GM21529 (cell line): ENCODE data around the gene FBXW7.

Source experiments
- ATAC-seq: cut with Tn5 transposase; IDR thresholded peaks from one replicate; pipeline ENCODE4 v1.9.1; 2021; ENCODE audit not compliant: unreplicated experiment

FBXW7 gene

DNA sequence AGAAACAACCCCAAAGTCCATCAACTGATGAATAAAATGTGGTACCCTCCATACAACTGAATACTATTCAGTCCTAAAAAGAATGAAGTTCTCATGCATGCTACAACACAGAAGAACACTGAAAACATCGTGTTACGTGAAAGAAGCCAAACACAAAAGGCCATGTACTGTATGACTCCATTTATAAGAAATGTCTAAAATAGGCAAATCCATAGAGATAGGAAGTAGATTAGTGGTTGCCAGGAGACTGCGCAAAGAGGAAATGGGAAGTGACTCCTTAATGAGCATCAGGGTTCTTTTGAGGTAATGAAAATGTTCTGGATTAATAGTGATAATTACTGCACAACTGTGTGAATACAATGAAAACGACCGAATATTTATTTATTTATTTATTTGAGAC lies 23.4 kb downstream of the FBXW7 start:
- no peak for ATAC-seq

GRCh38 chr4:152510349-152511147 lies 25.3 kb downstream of the FBXW7 start:
- ATAC-seq, result peak; percentile 67

DNA sequence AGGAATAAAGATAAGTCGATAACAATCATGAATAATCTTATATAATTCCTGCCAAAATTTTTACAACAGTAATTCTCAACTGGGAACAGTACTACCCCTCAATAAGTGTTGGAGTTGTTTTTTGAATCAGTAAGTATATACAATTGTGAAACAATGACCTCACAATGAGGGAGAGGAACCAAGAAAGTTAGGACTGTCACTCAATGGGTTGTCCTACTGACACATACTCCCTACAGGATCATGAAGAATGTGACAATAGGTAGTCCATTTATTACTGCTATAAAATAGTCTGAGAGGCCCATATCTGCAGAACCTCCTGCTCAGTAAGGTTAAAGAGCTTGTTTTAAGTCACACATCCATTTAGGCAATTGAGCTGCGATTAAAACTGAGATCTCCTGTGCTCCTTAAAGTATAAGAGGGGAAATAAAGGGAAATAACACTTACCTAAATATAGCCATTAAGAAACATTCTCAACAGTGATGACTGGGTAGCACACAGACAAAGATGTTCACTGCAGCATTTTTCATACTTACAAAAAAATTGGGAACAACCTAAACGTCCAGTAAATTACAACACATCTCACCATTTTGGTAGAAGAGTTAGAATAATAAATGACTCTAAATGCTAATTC lies 26.2 kb downstream of the FBXW7 start:
- peak; percentile 42 for ATAC-seq

- ATAC-seq, result no peak
Observed at GRCh38 chr4:152508818-152509217, 27.1 kb downstream of the FBXW7 start.

GRCh38 chr4:152508386-152508785 lies 27.5 kb downstream of the FBXW7 start:
- no peak for ATAC-seq

GRCh38 chr4:152503653-152504290 lies 32.1 kb downstream of the FBXW7 start:
- no peak for ATAC-seq

DNA sequence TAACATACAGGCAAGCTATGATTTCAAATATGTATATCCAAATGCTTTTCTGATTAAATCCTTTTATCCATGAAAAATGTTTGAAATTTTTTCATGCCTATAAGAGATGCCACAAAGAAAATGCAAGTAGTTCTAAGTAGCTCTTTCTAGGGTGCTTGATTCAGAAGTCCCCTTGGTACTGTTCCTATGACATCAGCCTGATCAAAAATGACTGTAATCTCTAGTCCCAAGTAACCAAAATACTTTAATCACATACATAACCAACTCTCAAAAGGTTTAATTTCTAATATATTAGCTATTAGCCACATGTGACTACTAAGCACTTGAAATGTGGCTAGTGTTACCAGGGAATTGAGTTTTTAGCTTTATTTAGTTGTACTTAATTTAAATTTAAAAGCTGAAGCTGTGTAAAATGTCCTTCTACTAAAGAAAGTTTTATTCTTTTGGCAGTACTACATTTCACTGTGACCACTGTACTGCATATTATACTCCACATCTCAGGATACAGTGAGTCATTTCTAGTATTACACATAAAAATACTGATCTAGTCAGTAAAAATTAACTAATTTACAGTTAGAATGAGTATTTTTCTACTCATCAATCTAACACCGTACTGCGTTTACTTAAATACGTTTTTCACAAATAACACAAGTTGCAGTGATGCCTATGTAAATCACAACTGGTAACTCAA lies 33.9 kb downstream of the FBXW7 start:
- ATAC-seq, result peak; percentile 35

DNA sequence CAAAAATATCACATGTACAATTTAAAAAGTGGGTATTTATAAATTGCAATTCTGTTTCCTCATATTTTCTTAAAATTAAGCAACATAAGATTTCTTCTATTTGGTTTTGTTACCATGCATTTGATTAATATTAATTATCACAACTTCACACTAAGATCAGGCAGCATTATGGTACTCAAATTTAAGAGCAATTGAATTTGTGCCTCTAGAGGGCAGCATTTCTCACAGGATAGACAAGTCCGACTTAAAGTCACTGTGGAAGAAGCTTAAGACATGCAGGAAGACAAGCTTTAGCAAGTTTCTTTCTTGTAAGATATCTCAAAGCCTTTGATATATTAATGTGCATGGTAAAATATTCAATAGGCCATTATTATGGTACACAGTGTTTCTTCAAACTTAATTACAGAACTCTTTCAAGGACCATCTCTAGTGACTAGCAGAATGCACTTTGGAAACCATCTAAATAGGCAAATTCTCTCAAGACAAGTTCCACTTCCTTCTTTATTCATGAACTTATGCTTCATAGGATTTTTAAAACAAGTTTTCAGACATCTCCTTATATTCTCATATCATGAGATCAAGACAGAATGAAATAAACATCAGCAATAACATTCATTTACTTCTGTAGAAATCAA lies 35.0 kb downstream of the FBXW7 start:
- peak; percentile 68 for ATAC-seq

- no peak for ATAC-seq
Observed at GRCh38 chr4:152500275-152500674, 35.6 kb downstream of the FBXW7 start.

DNA sequence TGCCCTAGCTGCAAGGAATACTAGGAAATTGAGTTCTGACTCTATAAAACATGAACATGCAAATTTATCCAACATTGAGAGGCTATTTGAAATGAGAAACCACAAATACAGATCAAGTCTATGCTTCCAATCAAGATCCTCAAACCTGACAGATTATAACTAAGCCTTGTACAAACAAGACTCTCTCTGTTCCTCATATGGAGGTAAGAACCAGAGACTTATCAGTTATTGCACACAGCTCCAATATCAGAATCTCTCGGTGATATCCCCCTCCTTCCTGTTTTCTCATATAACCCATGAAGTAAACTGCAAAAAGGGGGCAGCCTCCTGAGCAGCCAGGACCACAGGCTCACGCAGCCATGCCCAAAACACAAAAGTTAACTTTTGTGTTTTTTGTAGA lies 36.5 kb downstream of the FBXW7 start:
- no peak for ATAC-seq

DNA sequence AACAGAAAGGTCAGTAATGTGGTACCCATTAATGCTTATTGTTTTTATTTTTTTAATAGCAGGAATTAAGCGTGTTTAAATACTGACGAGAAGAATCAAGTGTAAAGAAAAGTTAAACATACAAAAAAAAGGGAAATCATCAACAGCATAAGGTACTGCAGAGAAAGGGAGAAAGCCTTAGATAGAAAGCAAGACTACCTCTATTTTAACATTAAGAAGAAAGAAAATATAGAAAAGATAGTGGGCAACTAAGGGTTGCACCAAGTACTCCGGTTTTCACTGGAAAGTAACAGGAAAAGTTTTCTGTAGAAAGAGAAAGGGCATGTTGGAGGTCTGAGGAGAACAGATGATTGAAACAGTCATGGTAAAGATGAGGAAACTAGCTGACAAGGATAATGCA lies 41.9 kb downstream of the FBXW7 start:
- ATAC-seq, result no peak

DNA sequence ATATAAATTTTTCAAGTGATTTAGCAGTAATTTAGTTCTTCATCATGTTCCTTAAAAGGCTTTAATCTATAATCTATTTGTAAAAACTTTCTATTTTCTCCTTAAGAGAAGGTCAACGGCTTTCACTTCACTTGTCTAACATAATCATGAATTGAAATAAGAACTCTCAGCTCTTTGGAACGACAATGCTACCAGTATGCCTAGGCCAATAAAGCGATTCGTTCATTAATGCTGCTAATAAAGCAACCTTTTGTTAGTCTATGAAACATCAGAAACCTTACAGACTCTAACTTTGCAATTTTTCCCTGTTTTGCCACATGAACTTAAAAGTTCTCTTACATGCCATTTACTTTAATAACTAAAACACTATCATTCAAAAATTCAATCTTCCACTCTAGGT lies 47.6 kb downstream of the FBXW7 start:
- no peak for ATAC-seq

- ATAC-seq, result no peak
Observed at GRCh38 chr4:152486429-152487389, 49.2 kb downstream of the FBXW7 start.

DNA sequence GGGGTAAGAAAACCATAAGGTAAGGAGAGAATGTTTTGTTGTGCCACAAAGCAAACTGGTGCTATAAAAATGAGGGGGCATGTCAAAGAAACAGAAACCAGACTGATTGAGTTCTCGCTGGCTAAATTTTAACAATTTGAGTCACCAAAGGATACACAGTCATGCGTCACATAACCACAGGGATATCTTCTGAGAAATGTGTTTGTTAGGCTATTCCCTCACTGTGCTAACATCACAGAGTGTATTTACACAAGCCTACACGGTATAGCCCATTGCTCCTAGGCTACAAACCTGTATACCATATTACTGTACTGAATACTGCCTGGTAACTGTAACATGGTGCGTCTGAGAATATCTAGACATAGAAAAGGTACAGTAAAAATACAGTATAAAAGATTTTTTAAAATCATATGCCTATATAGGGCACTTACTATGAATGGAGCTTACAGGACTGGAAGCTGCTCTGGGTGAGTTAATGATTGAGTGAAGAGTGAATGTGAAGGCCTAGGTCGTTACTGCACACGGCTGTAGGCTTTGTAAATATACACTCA lies 50.1 kb downstream of the FBXW7 start:
- ATAC-seq, result peak; percentile 96

GRCh38 chr4:152482211-152482610 lies 53.7 kb downstream of the FBXW7 start:
- no peak for ATAC-seq

GRCh38 chr4:152480901-152481300 lies 55.0 kb downstream of the FBXW7 start:
- ATAC-seq, result no peak

- no peak for ATAC-seq
Observed at GRCh38 chr4:152480326-152480725, 55.6 kb downstream of the FBXW7 start.

- no peak for ATAC-seq
Observed at GRCh38 chr4:152479428-152480026, 56.4 kb downstream of the FBXW7 start.
